Choroid plexus epithelial cell (primary cell): Measurements from ENCODE around the gene FUBP3.

Experiments used
- DNase-seq: peaks from one replicate; pipeline ENCODE4 v3.0.0-alpha.2; 2010; ENCODE audit warnings: low read depth
- H3K4me3 ChIP-seq: 2 replicates; pipeline ENCODE4 v1.5.1; 2011; ENCODE audit warnings: low read depth, mild to moderate bottlenecking, control low read depth, low read length, moderate library complexity
- TF ChIP-seq, protein P1 (sequence below): conservative IDR thresholded peaks from 2 replicates; pipeline ENCODE4 v1.5.1; 2011; ENCODE audit warnings: low read depth, mild to moderate bottlenecking, control low read depth, inconsistent platforms, low read length, moderate library complexity

The FUBP3 gene

DNA sequence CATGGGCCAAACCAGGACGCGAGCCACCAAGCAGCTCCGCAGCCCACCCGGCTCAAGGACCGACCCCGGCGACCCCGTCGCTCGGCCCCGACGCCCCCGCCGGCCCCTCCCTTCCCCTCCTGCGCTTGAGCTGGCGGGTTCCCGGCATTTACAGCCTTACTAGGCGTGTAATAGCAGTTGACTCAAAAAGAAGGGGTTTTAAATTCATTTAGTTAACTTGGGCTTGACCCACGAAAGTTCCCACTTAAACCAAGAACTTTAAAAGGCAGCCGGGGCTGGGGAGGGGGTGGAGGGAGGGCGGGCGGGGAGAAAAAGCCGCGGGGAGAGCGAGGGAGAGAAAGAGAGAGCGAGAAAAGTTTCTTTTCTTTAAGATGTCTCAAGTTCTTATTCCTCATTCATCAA lies 85.7 kb downstream of the FUBP3 start:
- DNase-seq = no peak
- TF ChIP-seq, protein P1, sequence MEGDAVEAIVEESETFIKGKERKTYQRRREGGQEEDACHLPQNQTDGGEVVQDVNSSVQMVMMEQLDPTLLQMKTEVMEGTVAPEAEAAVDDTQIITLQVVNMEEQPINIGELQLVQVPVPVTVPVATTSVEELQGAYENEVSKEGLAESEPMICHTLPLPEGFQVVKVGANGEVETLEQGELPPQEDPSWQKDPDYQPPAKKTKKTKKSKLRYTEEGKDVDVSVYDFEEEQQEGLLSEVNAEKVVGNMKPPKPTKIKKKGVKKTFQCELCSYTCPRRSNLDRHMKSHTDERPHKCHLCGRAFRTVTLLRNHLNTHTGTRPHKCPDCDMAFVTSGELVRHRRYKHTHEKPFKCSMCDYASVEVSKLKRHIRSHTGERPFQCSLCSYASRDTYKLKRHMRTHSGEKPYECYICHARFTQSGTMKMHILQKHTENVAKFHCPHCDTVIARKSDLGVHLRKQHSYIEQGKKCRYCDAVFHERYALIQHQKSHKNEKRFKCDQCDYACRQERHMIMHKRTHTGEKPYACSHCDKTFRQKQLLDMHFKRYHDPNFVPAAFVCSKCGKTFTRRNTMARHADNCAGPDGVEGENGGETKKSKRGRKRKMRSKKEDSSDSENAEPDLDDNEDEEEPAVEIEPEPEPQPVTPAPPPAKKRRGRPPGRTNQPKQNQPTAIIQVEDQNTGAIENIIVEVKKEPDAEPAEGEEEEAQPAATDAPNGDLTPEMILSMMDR = no peak
- no peak overlapping the region for H3K4me3 ChIP-seq

DNA sequence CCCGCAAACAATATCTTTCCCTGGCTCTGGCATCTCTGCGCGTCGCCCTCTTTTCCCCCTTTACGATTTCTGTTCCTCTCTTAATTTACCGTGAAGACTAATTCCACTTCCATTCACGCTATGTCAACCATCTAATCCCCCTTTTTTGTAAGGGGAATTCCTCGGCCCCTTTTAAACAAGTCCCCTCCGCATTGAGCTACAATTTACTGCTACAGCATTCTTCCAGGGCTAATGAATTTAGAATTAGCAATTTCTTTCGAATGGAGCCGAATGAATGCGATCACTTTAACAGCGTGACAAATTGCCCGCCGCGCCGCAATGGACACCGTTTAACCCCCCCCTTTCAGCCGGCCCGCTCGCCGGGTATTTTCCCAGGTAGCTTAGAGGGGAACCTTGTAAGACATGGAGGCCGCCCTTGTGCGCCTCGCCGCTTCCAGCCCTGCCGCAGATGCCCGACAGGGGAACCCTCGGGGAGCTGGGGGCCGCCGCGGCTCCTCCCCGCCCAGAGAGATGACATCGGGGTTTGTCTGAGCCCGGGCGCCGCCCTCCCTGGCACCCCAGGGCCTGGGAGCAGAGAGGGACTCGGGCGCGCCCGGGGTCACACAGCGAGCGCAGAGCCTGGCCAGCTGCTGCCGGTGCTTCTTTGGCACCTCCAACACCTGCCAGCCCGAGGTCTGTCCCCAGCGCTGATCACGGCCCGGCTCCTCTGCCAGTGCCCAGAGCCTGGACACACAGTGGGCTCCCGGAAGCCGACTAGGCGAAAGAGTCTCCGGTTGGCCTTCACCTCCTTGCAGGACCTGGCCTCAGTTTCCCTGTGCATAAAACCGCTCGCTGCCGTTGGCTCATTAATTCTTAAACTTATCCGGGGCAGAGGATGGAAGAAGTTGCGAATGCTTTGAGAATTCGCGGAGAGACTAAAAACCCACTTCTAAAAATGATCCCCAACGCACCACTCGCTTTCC lies 86.3 kb downstream of the FUBP3 start:
- no peak for DNase-seq
- TF ChIP-seq, protein P1 = no peak
- no peak overlapping the region for H3K4me3 ChIP-seq

DNA sequence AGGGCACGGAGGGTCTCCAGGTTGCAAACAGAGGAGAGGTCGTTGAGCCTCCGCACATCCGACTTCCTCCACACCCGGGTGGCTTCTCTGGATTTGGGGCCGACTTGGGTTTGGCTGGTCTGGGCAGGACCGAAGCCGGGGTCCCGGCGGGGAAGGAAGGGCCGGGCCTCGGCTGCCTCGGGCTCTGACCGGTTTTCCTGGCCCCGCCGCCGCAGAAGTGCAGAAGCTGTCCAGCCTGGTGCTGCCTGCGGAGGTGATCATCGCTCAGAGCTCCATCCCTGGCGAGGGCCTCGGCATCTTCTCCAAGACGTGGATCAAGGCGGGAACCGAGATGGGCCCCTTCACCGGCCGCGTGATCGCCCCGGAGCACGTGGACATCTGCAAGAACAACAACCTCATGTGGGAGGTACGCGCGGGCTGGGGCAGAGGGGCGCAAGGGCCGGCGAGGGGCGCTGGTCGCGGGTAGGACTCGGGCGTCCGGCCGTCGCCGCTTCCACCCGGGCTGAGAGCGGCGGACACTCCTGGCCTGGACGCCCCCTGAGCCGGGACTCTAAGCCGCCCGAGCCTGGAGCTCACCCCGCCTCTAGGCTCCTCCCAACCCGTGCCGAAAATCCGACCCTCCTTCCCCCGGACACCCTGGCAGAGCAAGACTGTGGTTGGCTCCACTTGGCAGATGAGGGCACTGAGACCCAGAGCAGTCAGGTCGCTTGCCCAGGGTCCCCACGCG lies 87.2 kb downstream of the FUBP3 start:
- DNase-seq = no peak
- TF ChIP-seq, protein P1 = no peak
- no peak overlapping the region for H3K4me3 ChIP-seq

DNA sequence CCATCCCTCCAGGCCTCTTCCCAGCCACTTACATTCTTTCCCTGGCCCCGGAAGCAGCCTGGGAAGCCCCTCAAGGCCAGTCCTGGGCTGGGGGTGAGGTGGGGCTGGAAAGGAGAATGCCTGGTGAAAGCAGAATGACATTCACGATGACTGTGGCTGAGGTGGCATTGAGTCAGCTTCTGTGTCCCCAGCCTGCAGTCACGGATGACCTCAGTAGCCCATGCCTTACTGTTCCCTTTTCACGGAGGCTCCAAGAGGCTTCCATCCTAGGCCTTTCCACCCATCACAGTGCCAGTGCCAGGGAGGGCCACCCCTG lies 87.7 kb downstream of the FUBP3 start:
- no peak overlapping the region for H3K4me3 ChIP-seq
- TF ChIP-seq, protein P1 = no peak
- DNase-seq = no peak

DNA sequence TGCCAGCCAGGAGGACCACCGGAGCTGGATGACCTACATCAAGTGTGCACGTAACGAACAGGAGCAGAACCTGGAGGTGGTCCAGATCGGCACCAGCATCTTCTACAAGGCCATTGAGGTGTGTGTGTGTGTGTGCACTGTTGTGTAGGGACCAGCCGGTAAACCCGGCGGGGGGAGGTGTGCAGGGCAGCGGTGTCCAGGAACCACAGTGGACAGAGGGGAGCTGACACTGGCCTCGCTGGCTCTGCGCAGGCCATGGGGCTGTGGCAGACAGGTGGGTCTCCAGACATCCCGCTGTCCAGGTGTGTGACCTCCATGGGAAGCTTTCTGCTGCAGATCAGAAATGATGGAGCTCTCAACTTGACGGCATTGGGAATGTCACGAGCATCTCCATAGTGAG lies 88.8 kb downstream of the FUBP3 start:
- no peak for DNase-seq
- no peak overlapping the region for H3K4me3 ChIP-seq
- TF ChIP-seq, protein P1 = no peak

DNA sequence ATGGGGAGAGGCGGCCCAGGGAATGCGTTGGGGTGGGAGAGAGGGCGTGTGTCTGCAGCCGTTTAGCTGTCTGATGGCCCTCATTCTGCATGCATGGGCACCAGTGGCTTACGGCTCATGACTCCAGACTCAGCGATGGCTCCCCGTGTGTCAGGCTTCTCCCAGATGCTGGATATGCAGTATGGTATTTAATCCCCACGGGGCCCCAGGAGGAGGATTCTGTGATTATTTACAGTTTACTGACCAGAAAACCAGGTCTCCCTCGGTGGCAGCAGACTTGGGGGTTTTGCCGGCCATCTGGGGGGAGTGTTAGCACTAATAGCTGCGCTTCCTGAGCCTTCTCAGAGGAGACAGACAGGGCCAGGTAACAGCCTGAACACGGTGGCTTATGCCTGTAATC lies 89.3 kb downstream of the FUBP3 start:
- TF ChIP-seq, protein P1 = no peak
- DNase-seq = no peak
- H3K4me3 ChIP-seq = no peak overlapping the region

DNA sequence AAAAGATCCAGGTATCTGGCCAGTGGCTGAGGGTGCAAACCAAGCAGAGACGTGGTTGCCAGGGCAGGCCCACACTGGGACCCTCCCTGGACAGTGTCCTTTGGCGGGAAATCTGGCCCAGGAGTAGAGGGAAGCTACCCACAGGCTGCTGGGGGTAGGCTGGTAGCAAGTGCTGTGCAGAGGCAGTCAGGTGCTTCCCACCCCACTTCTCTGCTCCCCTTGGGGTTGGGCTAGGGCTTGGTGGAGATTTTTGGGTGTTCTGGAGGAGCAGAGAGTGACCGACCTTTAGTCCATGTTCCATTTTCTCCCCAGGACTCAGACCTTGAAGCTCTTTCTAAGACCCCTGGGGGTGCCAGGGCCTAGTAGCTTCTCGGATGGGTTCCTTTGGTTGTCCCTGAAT lies 90.6 kb downstream of the FUBP3 start:
- H3K4me3 ChIP-seq = no peak overlapping the region
- TF ChIP-seq, protein P1 = no peak
- DNase-seq = no peak
